ENCODE results near the gene CKMT2.

The CKMT2 gene

DNA sequence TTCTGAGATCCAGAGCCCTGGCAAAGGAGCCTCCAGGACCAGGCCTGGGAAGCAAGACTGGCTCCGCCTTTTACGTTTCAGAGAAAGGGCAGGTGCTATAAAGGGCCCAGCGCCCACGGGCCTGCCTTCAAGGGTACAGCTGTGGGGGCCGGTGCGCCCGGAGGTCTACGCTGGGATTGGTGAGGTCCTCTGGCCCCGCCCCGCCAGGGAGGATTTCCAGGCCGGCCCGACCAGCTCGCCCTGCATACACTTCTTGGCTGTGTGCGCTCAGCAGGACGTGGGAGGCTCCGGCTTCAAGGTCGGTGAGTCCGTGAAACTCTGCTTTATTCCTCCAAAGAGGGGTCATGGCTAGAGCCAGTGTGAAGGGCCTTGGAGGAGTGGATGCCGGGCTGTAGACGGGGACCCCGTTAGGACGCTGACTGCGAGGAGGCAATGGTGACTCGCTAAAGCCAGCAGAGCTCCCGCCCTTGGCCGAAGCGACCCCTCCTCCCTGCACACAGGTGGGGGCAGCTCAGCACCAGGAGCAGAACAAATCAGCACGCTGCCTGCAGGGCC, at the start of gene CKMT2:
TSS of gene CKMT2 (plus strand) at position 243 of the 555 bp plus-strand sequence. CDS start 17,811 bp downstream, outside the sequence.
- DNase-seq, result no peak

DNA sequence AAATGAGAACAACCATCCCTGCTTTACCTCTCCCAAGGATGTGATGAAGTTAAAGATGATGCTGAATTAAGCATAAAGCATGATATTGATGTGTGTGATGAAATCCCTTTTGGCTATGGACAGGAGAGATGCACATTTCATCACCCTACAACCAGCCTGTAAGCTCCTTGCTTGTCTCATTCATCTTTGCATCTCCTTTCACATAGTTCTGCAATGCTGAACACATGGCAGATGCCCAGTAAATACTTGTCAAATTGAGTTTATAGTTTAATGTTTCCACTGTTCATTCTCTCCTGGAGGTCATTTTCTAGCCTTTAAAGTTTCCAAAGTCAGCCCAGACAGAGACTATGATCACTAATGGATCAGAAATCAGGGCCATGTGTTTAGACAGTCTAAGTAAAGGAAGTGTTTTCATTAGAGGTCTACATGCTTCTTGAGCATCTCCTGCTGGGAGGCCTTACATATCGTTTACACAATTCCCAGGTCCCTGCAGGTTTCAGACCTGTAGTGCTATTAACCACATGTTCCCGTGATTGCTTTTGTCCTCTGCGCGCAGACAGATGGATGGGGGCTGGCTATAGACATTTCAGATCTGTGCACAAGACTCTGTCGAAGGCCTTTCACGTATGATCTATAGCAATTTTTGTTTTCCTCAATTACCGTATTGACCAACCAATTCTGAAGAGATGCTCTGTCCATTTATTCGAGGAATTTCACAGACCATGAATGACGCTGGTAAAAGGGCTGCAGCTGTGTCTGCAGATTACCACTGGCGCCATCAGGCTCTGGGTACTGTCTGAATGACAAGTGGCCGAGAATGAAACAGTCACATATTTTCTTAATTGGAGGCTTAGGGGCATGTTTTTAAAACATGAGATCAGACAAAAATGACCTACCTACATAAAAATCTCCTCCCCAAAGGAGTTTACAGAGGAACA, 49.0 kb upstream of the CKMT2 start:
- DNase-seq, result no peak

- DNase-seq, result no peak
Measured at GRCh38 chr5:81184749-81185110, 48.4 kb upstream of the CKMT2 start.

- no peak for DNase-seq
Measured at GRCh38 chr5:81187885-81188284, 45.2 kb upstream of the CKMT2 start.

DNA sequence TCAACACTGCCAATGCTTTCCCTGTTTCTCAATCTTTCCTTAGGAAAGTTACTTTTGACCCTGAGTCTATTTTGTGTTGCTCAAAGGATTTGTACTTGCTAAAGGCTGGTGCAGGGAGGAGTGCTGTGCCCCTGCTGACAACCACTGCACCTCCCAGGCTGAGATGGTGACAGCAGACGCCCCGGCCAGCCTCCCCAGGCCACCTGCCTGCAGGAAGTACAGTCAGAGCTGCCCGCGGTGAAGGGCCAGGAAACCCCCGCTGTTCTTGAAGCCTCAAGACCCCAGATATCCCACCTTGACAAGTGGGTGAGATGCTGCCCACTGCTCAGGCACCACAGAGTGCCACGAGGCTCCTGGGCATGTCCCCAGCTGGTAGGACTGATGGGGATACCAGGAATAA, 44.2 kb upstream of the CKMT2 start:
- DNase-seq, result no peak

DNA sequence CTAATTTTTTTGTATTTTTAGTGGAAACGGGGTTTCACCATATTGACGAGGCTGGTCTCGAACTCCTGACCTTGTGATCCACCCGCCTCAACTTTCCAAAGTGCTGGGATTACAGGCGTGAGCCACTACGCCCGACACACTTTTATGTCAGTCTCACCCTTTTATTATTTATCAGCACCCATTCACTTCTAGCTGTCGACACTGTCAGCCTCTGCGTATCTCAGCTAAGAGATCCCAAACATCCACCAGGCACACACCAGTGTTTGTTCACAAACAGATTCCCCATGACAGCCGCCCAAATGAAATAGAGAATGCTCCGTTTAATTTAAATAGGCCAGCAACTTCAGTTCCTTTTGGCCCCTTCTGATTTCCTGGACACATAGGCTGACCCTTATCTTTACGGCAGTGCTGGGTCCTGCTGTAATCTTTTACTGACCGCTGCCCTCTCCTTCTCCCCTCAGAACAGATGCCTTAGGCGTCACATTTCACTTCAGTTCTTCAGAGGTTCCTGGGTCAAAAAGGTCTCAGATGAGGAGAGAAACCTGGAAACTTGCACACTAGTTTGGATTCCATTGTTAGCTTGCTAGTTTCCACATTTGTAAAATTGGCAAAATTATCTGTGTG, 43.1 kb upstream of the CKMT2 start:
- no peak for DNase-seq

GRCh38 chr5:81191726-81192372, 41.3 kb upstream of the CKMT2 start:
- DNase-seq, result no peak

- DNase-seq, result no peak
Measured at GRCh38 chr5:81192373-81192750, 40.8 kb upstream of the CKMT2 start.

DNA sequence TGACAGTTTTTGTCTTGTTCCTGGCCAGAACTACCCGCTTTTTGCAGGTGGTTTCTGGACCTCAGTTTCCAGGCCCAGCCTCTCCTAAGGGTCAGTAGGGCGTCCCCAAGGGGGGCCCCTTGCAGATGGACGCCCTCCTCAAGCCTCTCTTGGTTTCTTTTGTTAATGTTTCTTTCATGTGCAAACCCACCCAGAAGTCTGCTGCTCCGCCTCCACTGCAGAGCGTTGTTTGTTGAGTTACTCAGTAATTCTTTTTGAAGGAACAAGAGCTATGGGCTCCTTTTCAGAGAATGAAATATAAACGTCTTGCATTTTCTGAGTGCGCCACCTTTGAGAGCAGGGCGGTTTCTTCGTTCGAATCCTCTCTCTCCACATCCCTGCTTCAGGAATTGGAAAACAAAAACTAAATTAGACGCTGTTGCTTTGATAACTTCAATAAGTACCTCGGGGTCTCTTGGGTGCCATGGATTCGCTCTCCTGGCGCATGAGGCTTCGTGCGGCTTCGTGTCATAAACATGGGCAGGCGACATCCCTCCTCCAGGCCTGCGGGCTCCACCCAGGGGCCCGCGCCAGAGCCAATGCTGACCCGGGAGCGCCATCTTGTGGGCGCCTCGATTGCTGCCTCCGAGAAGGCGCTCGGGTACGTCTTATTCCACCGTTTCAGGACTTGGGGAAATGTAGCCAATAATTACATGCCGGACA, 38.3 kb upstream of the CKMT2 start:
- peak; percentile 35 for DNase-seq

- DNase-seq, result no peak
Measured at GRCh38 chr5:81195335-81195929, 37.7 kb upstream of the CKMT2 start.

- DNase-seq, result no peak
Measured at GRCh38 chr5:81202655-81203054, 30.5 kb upstream of the CKMT2 start.

GRCh38 chr5:81203729-81204128, 29.4 kb upstream of the CKMT2 start:
- DNase-seq, result no peak

- DNase-seq, result no peak
Measured at GRCh38 chr5:81204205-81204604, 28.9 kb upstream of the CKMT2 start.

GRCh38 chr5:81205058-81205457, 28.1 kb upstream of the CKMT2 start:
- no peak for DNase-seq

- no peak for DNase-seq
Measured at GRCh38 chr5:81207009-81207408, 26.1 kb upstream of the CKMT2 start.

- DNase-seq, result no peak
Measured at GRCh38 chr5:81208904-81209303, 24.2 kb upstream of the CKMT2 start.

- DNase-seq, result no peak
Measured at GRCh38 chr5:81209386-81209785, 23.7 kb upstream of the CKMT2 start.

GRCh38 chr5:81209869-81210493, 23.1 kb upstream of the CKMT2 start:
- no peak for DNase-seq

DNA sequence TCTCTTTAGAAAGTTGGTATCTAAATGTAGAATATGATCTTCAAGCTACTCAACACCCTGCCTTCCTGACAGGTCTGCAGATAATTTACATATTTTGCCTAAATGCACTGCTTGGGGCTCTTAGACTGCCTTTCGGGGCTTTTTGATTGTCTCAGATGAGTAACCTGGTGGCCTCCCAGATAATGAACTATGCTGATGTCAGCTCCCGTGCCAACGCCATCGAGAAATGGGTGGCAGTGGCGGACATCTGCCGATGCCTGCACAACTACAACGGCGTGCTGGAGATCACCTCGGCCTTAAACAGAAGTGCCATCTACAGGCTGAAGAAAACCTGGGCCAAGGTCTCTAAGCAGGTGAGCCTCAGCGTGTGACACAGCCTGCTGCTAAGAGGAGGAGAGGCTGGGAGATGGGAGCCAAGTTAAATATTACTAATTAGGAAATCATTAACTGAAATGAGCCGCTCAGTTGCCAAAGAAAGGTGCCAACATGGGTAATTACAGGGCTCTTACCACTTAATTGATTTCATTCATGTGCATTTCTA, 20.8 kb upstream of the CKMT2 start:
- DNase-seq, result peak; percentile 53

- DNase-seq, result no peak
Measured at GRCh38 chr5:81213070-81213469, 20.1 kb upstream of the CKMT2 start.

DNA sequence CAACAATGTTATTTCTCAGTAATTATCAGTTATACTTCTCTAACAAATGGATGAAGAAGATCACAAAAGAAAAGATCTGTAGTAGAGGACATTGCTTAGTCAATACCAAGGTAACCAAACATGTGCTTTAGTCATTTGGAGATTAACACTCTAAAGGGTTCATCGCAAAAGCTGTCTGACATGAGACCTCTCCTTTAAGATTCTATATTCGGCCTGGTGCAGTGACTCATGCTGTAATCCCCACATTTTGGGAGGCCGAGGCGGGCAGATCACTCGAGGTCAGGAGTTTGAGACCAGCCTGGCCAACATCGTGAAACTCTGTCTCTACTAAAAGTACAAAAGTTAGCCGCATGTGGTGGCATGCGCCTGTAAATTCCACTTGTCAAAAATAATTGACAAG, 18.3 kb upstream of the CKMT2 start:
- DNase-seq, result no peak

DNA sequence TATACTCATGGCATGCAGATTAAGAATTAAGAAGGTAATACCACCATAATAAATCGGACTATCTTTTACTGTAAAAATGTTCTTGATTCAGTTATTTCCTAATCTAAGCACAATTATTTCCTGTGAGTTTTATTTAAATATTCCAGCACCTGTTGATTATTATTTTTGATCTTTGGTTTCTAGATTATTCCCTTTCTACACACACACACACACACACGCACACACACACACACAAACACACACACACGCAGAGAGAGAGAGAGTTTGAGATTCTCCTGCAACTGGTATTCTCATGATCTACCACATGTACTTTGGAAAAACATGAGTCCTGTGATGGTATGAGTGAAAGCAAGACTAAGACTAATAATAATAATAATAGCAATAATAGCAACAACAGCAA, 17.0 kb upstream of the CKMT2 start:
- DNase-seq, result no peak

Data from NCI-H1436 (cell line).